Immature natural killer cell (primary cell): ENCODE measurements around the gene FKBP15. TPM values are rescaled to one million over a fixed set of nuclear protein-coding genes. Genes with fewer than 3 reads are reported as not detected.
"Not testable (repeated sequence)": the region's sequence is repeated elsewhere in the genome, so short reads cannot be mapped to it uniquely, and the experiment has no call there.

ENCODE experiments used
- DNase-seq, 3 donors: peaks; one replicate each; pipeline ENCODE4 v3.0.0; 2022; ENCODE audit warnings: mixed read lengths in 1 of 3
- H3K27ac Mint-ChIP-seq, 6 donors: one replicate each; pipeline ENCODE4 v1.8.0; 2020; ENCODE audit warnings: mixed read lengths in 6 of 6, mild to moderate bottlenecking in 5 of 6, inconsistent platforms in 4 of 6, moderate library complexity in 3 of 6
- H3K27me3 Mint-ChIP-seq, 3 donors: one replicate each; pipeline ENCODE4 v1.8.0; 2020 to 2021; ENCODE audit warnings: low read depth in 3 of 3, mild to moderate bottlenecking in 3 of 3, mixed read lengths in 3 of 3, moderate library complexity in 3 of 3, inconsistent platforms in 1 of 3
- H3K36me3 Mint-ChIP-seq, 3 donors: one replicate each; pipeline ENCODE4 v1.8.0; 2020; ENCODE audit warnings: mixed read lengths in 3 of 3, inconsistent platforms in 2 of 3, mild to moderate bottlenecking in 2 of 3
- H3K4me1 Mint-ChIP-seq, 2 donors: one replicate each; pipeline ENCODE4 v1.8.0; 2020; ENCODE audit warnings: inconsistent platforms in 2 of 2, mild to moderate bottlenecking in 2 of 2, mixed read lengths in 2 of 2, moderate library complexity in 1 of 2
- H3K4me3 Mint-ChIP-seq, 5 donors: one replicate each; pipeline ENCODE4 v1.8.0; 2020; ENCODE audit warnings: mild to moderate bottlenecking in 5 of 5, mixed read lengths in 5 of 5, inconsistent platforms in 3 of 5, moderate library complexity in 3 of 5
- H3K9me3 Mint-ChIP-seq, 6 donors: one replicate each; pipeline ENCODE4 v1.8.0; 2020; ENCODE audit warnings: mild to moderate bottlenecking in 6 of 6, mixed read lengths in 6 of 6, inconsistent platforms in 4 of 6, moderate library complexity in 3 of 6
- polyA plus RNA-seq, 3 donors: library from polyadenylated mRNA; unstranded; fragments of 300-500 nt; fragmentation: Illumina TruSeq; gene quantifications; one replicate each; pipeline ENCODE4 v1.2.3, GENCODE V29; 2021

Gene FKBP15
- polyA plus RNA-seq, 3 donors from 2014 or later: 2.8 to 22.7 (median 8.4) TPM

DNA sequence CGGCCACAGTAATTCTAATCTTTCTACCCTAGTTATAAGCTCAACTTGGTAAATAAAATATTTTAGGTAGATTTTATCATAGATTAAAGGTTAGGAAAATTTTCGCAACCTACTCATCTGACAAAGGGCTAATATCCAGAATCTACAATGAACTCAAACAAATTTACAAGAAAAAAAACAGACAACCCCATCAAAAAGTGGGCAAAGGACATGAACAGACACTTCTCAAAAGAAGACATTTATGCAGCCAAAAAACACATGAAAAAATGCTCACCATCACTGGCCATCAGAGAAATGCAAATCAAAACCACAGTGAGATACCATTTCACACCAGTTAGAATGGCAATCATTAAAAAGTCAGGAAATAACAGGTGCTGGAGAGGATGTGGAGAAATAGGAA, 28.6 kb upstream of the FKBP15 start:
- H3K4me1 Mint-ChIP-seq, H3K9me3 Mint-ChIP-seq, H3K4me3 Mint-ChIP-seq, H3K27me3 Mint-ChIP-seq, H3K27ac Mint-ChIP-seq, H3K36me3 Mint-ChIP-seq, DNase-seq: not testable (repeated sequence)

- no peak overlapping the region for H3K4me3 Mint-ChIP-seq
These were observed 26.6 kb upstream of the FKBP15 start for GRCh38 chr9:113247640-113248039.

GRCh38 chr9:113246928-113247327, 25.9 kb upstream of the FKBP15 start:
- Mint-ChIP-seq H3K4me1 (no peaks in the 10 kb centered on the region), H3K36me3 (peaks cover 0 to 5% (median 4%) of the 10 kb centered on the region in 3 donors), H3K27me3 (no peaks in the 10 kb centered on the region)

More at GRCh38 chr9:113247640-113248039, 26.6 kb upstream of the FKBP15 start:
- Mint-ChIP-seq H3K9me3 (peaks cover 0 to 3% (median 0%) of the 10 kb centered on the region in 6 donors), H3K36me3 (peaks cover 0 to 5% (median 4%) of the 10 kb centered on the region in 3 donors), H3K27me3 (no peaks in the 10 kb centered on the region), H3K27ac (no peak overlapping the region), H3K4me1 (no peaks in the 10 kb centered on the region)
- DNase-seq: no peak

DNA sequence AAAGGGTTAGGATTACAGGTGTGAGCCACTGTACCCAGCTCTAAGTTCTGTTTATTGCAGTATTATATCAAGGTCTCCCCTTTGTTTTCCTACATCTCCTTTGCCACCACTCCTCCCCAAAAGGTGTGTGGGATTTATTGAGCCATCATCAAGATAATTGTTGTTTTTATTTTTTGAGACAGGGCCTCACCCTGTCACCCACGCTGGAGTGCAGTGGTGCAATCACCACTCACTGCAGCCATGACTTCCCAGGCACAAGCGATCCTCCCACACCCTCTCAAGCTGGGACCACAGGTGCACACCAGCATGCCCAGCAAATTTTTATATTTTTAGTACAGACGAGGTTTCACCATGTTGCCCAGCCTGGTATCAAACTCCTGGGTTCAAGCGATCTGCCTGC, 24.8 kb upstream of the FKBP15 start:
- Mint-ChIP-seq H3K27ac (peak overlapping the region in 1 of 6 donors; percentile 64), H3K9me3 (peaks cover 0 to 3% (median 0%) of the 10 kb centered on the region in 6 donors), H3K36me3 (peaks cover 0 to 5% (median 4%) of the 10 kb centered on the region in 3 donors), H3K27me3 (no peaks in the 10 kb centered on the region), H3K4me3 (no peak overlapping the region), H3K4me1 (no peaks in the 10 kb centered on the region)
- DNase-seq: no peak

More at GRCh38 chr9:113246928-113247327, 25.9 kb upstream of the FKBP15 start:
- peaks cover 0 to 3% (median 0%) of the 10 kb centered on the region in 6 donors for H3K9me3 Mint-ChIP-seq
- no peak overlapping the region for H3K4me3 Mint-ChIP-seq
- no peak for DNase-seq
- no peak overlapping the region for H3K27ac Mint-ChIP-seq

GRCh38 chr9:113244556-113244955, 23.5 kb upstream of the FKBP15 start:
- no peak for DNase-seq
- H3K4me3 Mint-ChIP-seq: no peak overlapping the region
- H3K27ac Mint-ChIP-seq: no peak overlapping the region
- no peaks in the 10 kb centered on the region for H3K27me3 Mint-ChIP-seq
- peaks cover 0 to 5% (median 4%) of the 10 kb centered on the region in 3 donors for H3K36me3 Mint-ChIP-seq
- no peaks in the 10 kb centered on the region for H3K4me1 Mint-ChIP-seq
- no peaks in the 10 kb centered on the region for H3K9me3 Mint-ChIP-seq

DNA sequence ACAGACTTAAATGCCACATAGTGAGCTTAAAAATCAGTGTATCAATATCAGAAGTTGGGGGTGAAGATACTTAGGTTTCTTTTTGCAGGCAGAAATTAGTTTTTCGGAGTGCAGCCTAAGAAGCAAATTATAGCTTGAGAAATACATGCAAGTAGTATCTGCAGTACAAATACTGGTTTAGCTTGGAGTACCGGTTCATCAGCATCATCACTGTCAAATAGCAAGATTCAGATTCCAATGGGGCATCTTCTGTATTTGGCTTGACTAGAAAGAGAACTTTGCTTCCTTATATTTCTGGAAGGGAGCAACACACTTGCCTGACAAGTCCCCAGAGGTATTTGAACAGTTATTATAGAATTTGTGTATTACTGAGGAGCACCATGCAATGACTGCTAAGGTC, 20.1 kb upstream of the FKBP15 start:
- H3K9me3 Mint-ChIP-seq: no peaks in the 10 kb centered on the region
- no peaks in the 10 kb centered on the region for H3K4me1 Mint-ChIP-seq
- no peaks in the 10 kb centered on the region for H3K36me3 Mint-ChIP-seq
- no peak overlapping the region for H3K4me3 Mint-ChIP-seq
- no peak for DNase-seq
- no peaks in the 10 kb centered on the region for H3K27me3 Mint-ChIP-seq
- no peak overlapping the region for H3K27ac Mint-ChIP-seq

DNA sequence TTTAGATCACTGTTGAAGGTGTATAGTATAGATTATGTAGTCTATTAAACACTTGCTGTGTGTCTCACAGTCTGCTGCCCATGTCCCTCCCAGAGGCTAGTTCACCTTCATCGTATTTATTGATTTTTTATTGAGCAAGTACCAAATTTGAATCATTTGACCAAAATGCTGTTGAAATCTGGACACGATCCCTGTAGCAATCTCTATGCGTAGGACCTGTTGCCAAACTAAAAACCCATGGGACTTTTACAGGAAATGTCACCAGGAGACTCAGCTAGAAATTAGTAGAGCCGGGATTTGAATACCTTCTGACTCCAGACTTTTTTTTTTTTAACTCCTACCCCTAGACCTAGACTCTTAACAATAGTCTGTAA, 17.8 kb upstream of the FKBP15 start:
- peaks cover 1 to 3% of the 10 kb centered on the region in 2 donors for H3K4me1 Mint-ChIP-seq
- H3K27ac Mint-ChIP-seq: no peak overlapping the region
- H3K27me3 Mint-ChIP-seq: no peaks in the 10 kb centered on the region
- no peak overlapping the region for H3K4me3 Mint-ChIP-seq
- no peaks in the 10 kb centered on the region for H3K9me3 Mint-ChIP-seq
- no peak for DNase-seq
- H3K36me3 Mint-ChIP-seq: peaks cover 0 to 5% (median 0%) of the 10 kb centered on the region in 3 donors

GRCh38 chr9:113238202-113238858, 17.3 kb upstream of the FKBP15 start:
- Mint-ChIP-seq H3K27ac (no peak overlapping the region), H3K36me3 (peaks cover 0 to 5% (median 0%) of the 10 kb centered on the region in 3 donors), H3K9me3 (no peaks in the 10 kb centered on the region), H3K4me3 (no peak overlapping the region), H3K4me1 (peaks cover 6 to 8% of the 10 kb centered on the region in 2 donors), H3K27me3 (no peaks in the 10 kb centered on the region)
- DNase-seq: no peak

DNA sequence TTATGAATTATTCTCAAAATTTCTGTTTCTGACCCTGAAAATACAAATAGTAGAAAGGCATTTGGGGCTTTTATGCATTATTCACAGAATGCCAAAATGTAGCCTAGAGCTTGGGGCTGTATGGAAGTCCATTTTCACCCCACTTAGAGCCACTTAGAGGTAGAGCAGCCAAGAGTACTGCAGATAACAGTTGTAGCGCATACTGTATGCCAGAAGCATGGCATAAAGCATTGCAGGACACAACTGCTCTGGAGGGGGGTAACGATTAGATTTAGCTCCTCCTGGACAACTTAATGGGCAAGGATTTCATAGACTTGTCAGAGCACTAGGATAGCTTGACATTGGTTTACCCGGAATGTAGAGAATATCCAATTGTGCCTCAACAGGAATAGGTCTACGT, 15.9 kb upstream of the FKBP15 start:
- H3K9me3 Mint-ChIP-seq: no peaks in the 10 kb centered on the region
- H3K27me3 Mint-ChIP-seq: peaks cover 0 to 2% (median 0%) of the 10 kb centered on the region in 3 donors
- DNase-seq: no peak
- no peak overlapping the region for H3K4me3 Mint-ChIP-seq
- H3K4me1 Mint-ChIP-seq: peaks cover 18 to 21% of the 10 kb centered on the region in 2 donors
- H3K27ac Mint-ChIP-seq: no peak overlapping the region
- H3K36me3 Mint-ChIP-seq: peaks cover 0 to 5% (median 0%) of the 10 kb centered on the region in 3 donors

- H3K4me3 Mint-ChIP-seq, DNase-seq, H3K36me3 Mint-ChIP-seq, H3K27me3 Mint-ChIP-seq, H3K9me3 Mint-ChIP-seq: not testable (repeated sequence)
- peak overlapping the region in 1 of 6 donors; percentile 19 for H3K27ac Mint-ChIP-seq
- peaks cover 20 to 24% of the 10 kb centered on the region in 2 donors for H3K4me1 Mint-ChIP-seq
These were observed 14.7 kb upstream of the FKBP15 start for GRCh38 chr9:113235701-113236255.

DNA sequence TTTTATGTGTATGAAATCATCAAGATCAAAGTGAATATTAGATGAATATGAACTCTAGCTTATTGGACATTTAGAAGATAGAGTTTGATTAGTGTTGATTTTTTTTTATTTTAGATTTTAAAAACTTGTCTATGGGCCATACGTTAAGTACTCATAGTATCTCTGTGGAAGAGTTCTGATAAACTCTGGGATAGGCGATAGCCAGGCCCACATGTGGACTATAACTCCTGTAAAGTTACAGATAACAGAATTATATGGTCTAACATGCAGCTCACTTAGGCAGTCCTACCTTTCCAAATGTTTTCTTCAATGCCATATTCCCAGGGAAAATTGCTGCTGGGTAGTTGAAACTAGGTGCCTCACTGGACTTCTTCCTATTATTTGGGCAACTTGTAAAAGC, 10.6 kb upstream of the FKBP15 start:
- Mint-ChIP-seq H3K27ac (peak overlapping the region; percentile 14 to 98 (median 94)), H3K27me3 (peaks cover 0 to 2% (median 0%) of the 10 kb centered on the region in 3 donors), H3K9me3 (no peaks in the 10 kb centered on the region), H3K4me1 (peaks cover 20 to 31% of the 10 kb centered on the region in 2 donors), H3K36me3 (peaks cover 0 to 5% (median 0%) of the 10 kb centered on the region in 3 donors), H3K4me3 (peak overlapping the region in 1 of 5 donors; percentile 73)
- no peak for DNase-seq

DNA sequence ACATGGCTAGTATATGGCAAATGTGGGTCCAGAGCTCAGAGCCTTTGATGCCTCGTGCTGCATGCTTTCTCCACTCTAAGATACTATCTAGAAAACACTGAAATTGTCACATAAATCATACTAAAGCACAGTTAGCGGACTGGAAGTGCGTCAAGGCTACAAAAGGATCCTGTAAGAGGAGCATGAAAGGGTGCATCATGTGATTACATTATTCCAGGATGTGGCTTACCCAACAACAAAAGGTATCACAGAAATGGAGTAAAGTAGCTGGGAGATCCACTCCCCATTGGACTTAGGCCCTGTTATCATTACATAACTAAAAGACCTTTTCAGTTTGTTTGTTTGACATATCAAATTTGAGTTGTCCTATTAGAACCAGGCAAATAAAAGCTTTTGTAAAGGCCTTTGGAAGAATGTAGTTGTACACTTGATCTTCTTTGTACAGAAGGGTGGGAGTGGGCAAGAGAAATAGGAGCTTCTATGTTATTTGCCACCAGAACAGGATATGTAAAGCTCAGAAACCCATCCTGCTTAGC, 7.1 kb upstream of the FKBP15 start:
- no peak overlapping the region for H3K4me3 Mint-ChIP-seq
- DNase-seq: no peak
- no peaks in the 10 kb centered on the region for H3K36me3 Mint-ChIP-seq
- H3K9me3 Mint-ChIP-seq: no peaks in the 10 kb centered on the region
- peaks cover 0 to 2% (median 0%) of the 10 kb centered on the region in 3 donors for H3K27me3 Mint-ChIP-seq
- no peak overlapping the region for H3K27ac Mint-ChIP-seq
- peaks cover 12 to 21% of the 10 kb centered on the region in 2 donors for H3K4me1 Mint-ChIP-seq

- Mint-ChIP-seq H3K36me3 (no peaks in the 10 kb centered on the region), H3K4me1 (peaks cover 9 to 21% of the 10 kb centered on the region in 2 donors), H3K27ac (no peak overlapping the region), H3K9me3 (no peaks in the 10 kb centered on the region), H3K4me3 (no peak overlapping the region), H3K27me3 (no peaks in the 10 kb centered on the region)
- no peak for DNase-seq
These were observed 6.4 kb upstream of the FKBP15 start for GRCh38 chr9:113227436-113227835.

- Mint-ChIP-seq H3K4me1 (peaks cover 32 to 46% of the 10 kb centered on the region in 2 donors), H3K27me3 (peaks cover 8 to 16% (median 10%) of the 10 kb centered on the region in 3 donors), H3K4me3 (no peak overlapping the region), H3K27ac (no peak overlapping the region), H3K36me3 (no peaks in the 10 kb centered on the region), H3K9me3 (no peaks in the 10 kb centered on the region)
- DNase-seq: no peak
These were observed 2.9 kb upstream of the FKBP15 start for GRCh38 chr9:113223963-113224362.
